Fibroblast of mammary gland (primary cell): ENCODE data around the gene OR52R1.

Experiments
- DNase-seq: peaks from one replicate; pipeline ENCODE4 v3.0.0-alpha.2; 2010; ENCODE audit warnings: low read depth
- H3K4me3 ChIP-seq: 2 replicates; pipeline ENCODE4 v1.5.1; 2011; ENCODE audit warnings: low read depth, mild to moderate bottlenecking, low read length, moderate library complexity; ENCODE audit not compliant: control insufficient read depth
- CTCF ChIP-seq: conservative IDR thresholded peaks from 2 replicates; pipeline ENCODE4 v1.5.1; 2011; ENCODE audit warnings: low read depth, low read length, inconsistent platforms; ENCODE audit not compliant: control insufficient read depth, insufficient read depth

Gene OR52R1

GRCh38 chr11:4797206-4797605, 7.0 kb downstream of the OR52R1 start:
- TF ChIP-seq CTCF: no peak
- peak; percentile 10 for DNase-seq
- no peak overlapping the region for H3K4me3 ChIP-seq

- TF ChIP-seq CTCF: no peak
- no peak for DNase-seq
- H3K4me3 ChIP-seq: no peak overlapping the region
These were observed 21.7 kb downstream of the OR52R1 start for GRCh38 chr11:4782454-4782853.

GRCh38 chr11:4769838-4770237, 34.3 kb downstream of the OR52R1 start, which contains the start of gene OR51F1:
TSS of gene OR51F1 (minus strand) at chr11:4769938. CDS start at chr11:4769938, 0 bp downstream.
- no peak for DNase-seq
- no peak for TF ChIP-seq CTCF
- no peak within 1 kb of the TSS for H3K4me3 ChIP-seq

- no peak overlapping the region for H3K4me3 ChIP-seq
- TF ChIP-seq CTCF: no peak
- DNase-seq: no peak
These were observed 36.1 kb downstream of the OR52R1 start for GRCh38 chr11:4768094-4768493.

- H3K4me3 ChIP-seq: no peak overlapping the region
- DNase-seq: no peak
- TF ChIP-seq CTCF: no peak
These were observed 37.6 kb downstream of the OR52R1 start for GRCh38 chr11:4766420-4767043.

- H3K4me3 ChIP-seq: no peak overlapping the region
- TF ChIP-seq CTCF: no peak
- DNase-seq: no peak
These were observed 41.1 kb downstream of the OR52R1 start for GRCh38 chr11:4763096-4763495.
